Measurements from ENCODE around the gene DNAH1.

- TF ChIP-seq CTCF (IDR thresholded peaks at IDR 0.05 in 2 of 3, conservative IDR thresholded peaks at IDR 0.05 in 1 of 3; ENCODE audit: borderline replicate concordance in 1 of 3, insufficient read depth in 1 of 3, low read depth in 2 of 3, low read length in 2 of 3): no peak
- no peak for TF ChIP-seq EZH2phosphoT487 (IDR thresholded peaks at IDR 0.05; ENCODE audit: borderline replicate concordance)
- no peak for TF ChIP-seq POLR2AphosphoS5 (IDR thresholded peaks at IDR 0.05; ENCODE audit: low read depth, low read length)
- no peak for TF ChIP-seq REST (IDR thresholded peaks at IDR 0.05; ENCODE audit: low read depth)
- no peak for TF ChIP-seq FOSL1 (IDR thresholded peaks at IDR 0.05; ENCODE audit: low read depth)
- no peak for TF ChIP-seq CEBPB (IDR thresholded peaks at IDR 0.05; ENCODE audit: low read depth)
- TF ChIP-seq POLR2A (IDR thresholded peaks at IDR 0.05; ENCODE audit: borderline replicate concordance, extremely low read depth, insufficient read depth, insufficient read length): no peak
These were observed 104.3 kb downstream of the DNAH1 start for GRCh38 chr3:52420388-52420787.
